WTC11 (cell line): ENCODE data around the gene SNX24. TPM values are rescaled to one million over a fixed set of nuclear protein-coding genes. Genes with fewer than 3 reads are reported as not detected.

Experiments
- ATAC-seq: fragments of 200-7000 bp; cut with Tn5 transposase; 2 replicates; pipeline ENCODE4 v1.10.0; 2021; ENCODE audit warnings: mild to moderate bottlenecking, moderate library complexity
- CTCF ChIA-PET: fragments of 300-600 bp; sonication (Branson Sonifier 250); formaldehyde crosslinking; loops from one replicate; lab custom pipeline; 2021; ENCODE audit warnings: antibody characterized with exemption; lab: Charles Lee
- POLR2A ChIA-PET: fragments of 350-600 bp; sonication (Branson Sonifier 250); formaldehyde crosslinking; loops from one replicate; lab custom pipeline; 2021; ENCODE audit warnings: antibody characterized with exemption; lab: Charles Lee
- DNase-seq: peaks from one replicate; pipeline ENCODE4 v3.0.0; 2021; ENCODE audit warnings: low spot score
- H3K27ac Mint-ChIP-seq: 2 replicates; pipeline ENCODE4 v1.8.0; 2021; ENCODE audit warnings: mixed read lengths
- H3K27me3 Mint-ChIP-seq: 2 replicates; pipeline ENCODE4 v1.8.0; 2021; ENCODE audit warnings: low read depth, mild to moderate bottlenecking, moderate library complexity, mixed read lengths
- H3K36me3 Mint-ChIP-seq: 2 replicates; pipeline ENCODE4 v1.8.0; 2021; ENCODE audit warnings: mixed read lengths
- H3K4me1 Mint-ChIP-seq: 2 replicates; pipeline ENCODE4 v1.8.0; 2022; ENCODE audit warnings: mixed read lengths
- H3K4me3 Mint-ChIP-seq: 2 replicates; pipeline ENCODE4 v1.8.0; 2021; ENCODE audit warnings: mild to moderate bottlenecking, moderate library complexity, mixed read lengths
- H3K9me3 Mint-ChIP-seq: 2 replicates; pipeline ENCODE4 v1.8.0; 2021; ENCODE audit warnings: mixed read lengths
- ELF4 ChIP-seq: sonication (generic); formaldehyde crosslinking; IDR thresholded peaks from 2 replicates; pipeline ENCODE4 v1.8.1; 2022; ENCODE audit warnings: low read depth, mild to moderate bottlenecking, moderate library complexity, missing genetic modification reagents
- EMX1 ChIP-seq: fragments of 250-450 bp; sonication (Bioruptor Pico); IDR thresholded peaks from 2 replicates; pipeline ENCODE4 v1.8.0; 2021; ENCODE audit warnings: mild to moderate bottlenecking
- FOXJ3 ChIP-seq: sonication (generic); formaldehyde crosslinking; IDR thresholded peaks from 2 replicates; pipeline ENCODE4 v1.9.0; 2021; ENCODE audit warnings: missing genetic modification reagents, mild to moderate bottlenecking, borderline replicate concordance
- HMGA2 ChIP-seq: fragments of 250-450 bp; sonication (Bioruptor Pico); IDR thresholded peaks from 2 replicates; pipeline ENCODE4 v1.4.0; 2021; ENCODE audit warnings: mild to moderate bottlenecking, moderate library complexity
- KAT7 ChIP-seq: sonication (generic); formaldehyde crosslinking; IDR thresholded peaks from 2 replicates; pipeline ENCODE4 v1.8.1; 2023; ENCODE audit warnings: missing genetic modification reagents, mild to moderate bottlenecking, borderline replicate concordance
- MXD4 ChIP-seq: fragments of 250-450 bp; sonication (Bioruptor Pico); IDR thresholded peaks from 2 replicates; pipeline ENCODE4 v1.8.0; 2021; ENCODE audit warnings: mild to moderate bottlenecking, moderate library complexity, borderline replicate concordance
- NFE2L1 ChIP-seq: sonication (generic); formaldehyde crosslinking; IDR thresholded peaks from 2 replicates; pipeline ENCODE4 v1.8.1; 2023; ENCODE audit warnings: missing genetic modification reagents
- NFYB ChIP-seq: sonication (generic); formaldehyde crosslinking; conservative IDR thresholded peaks from 2 replicates; pipeline ENCODE4 v1.8.0; 2022; ENCODE audit warnings: low read depth, missing genetic modification reagents
- NR1H2 ChIP-seq: sonication (generic); formaldehyde crosslinking; IDR thresholded peaks from 2 replicates; pipeline ENCODE4 v1.9.0; 2021; ENCODE audit warnings: mild to moderate bottlenecking, moderate library complexity, missing genetic modification reagents
- NR3C1 ChIP-seq: sonication (generic); formaldehyde crosslinking; conservative IDR thresholded peaks from 2 replicates; pipeline ENCODE4 v1.8.1; 2023; ENCODE audit warnings: low read depth, mild to moderate bottlenecking, missing genetic modification reagents
- PRRX2 ChIP-seq: fragments of 250-450 bp; sonication (Bioruptor Pico); IDR thresholded peaks from 2 replicates; pipeline ENCODE4 v1.8.0; 2021; ENCODE audit warnings: mild to moderate bottlenecking
- SP1 ChIP-seq: sonication (generic); formaldehyde crosslinking; conservative IDR thresholded peaks from 2 replicates; pipeline ENCODE4 v1.8.1; 2022; ENCODE audit warnings: missing genetic modification reagents
- TP53 ChIP-seq: sonication (generic); formaldehyde crosslinking; IDR thresholded peaks from 2 replicates; pipeline ENCODE4 v1.8.1; 2023; ENCODE audit warnings: mild to moderate bottlenecking, missing genetic modification reagents
- ZNF121 ChIP-seq: sonication (generic); formaldehyde crosslinking; IDR thresholded peaks from 2 replicates; pipeline ENCODE4 v1.8.0; 2023; ENCODE audit warnings: missing genetic modification reagents
- ZNF416 ChIP-seq: fragments of 250-450 bp; sonication (Bioruptor Pico); IDR thresholded peaks from 2 replicates; pipeline ENCODE4 v1.9.0; 2021; ENCODE audit warnings: mild to moderate bottlenecking, inconsistent platforms
- total RNA-seq: library from RNA; stranded (reverse); gene quantifications from 3 replicates; pipeline ENCODE4 v1.2.3, GENCODE V29; 2021
- TF ChIP-seq, protein P1 (sequence below): fragments of 250-450 bp; sonication (Bioruptor Pico); IDR thresholded peaks from 2 replicates; pipeline ENCODE4 v1.9.0; 2021; ENCODE audit warnings: moderate library complexity, mild to moderate bottlenecking, inconsistent platforms, borderline replicate concordance
- TF ChIP-seq, protein P2 (sequence below): fragments of 250-450 bp; sonication (Bioruptor Pico); IDR thresholded peaks from 2 replicates; pipeline ENCODE4 v2.1.2; 2022; ENCODE audit warnings: mild to moderate bottlenecking, moderate library complexity
- TF ChIP-seq, protein P3 (sequence below): sonication (generic); formaldehyde crosslinking; IDR thresholded peaks from 2 replicates; pipeline ENCODE4 v1.8.1; 2022; ENCODE audit warnings: low read depth, missing genetic modification reagents, borderline replicate concordance
- TF ChIP-seq, protein P4 (sequence below): sonication (generic); formaldehyde crosslinking; IDR thresholded peaks from 2 replicates; pipeline ENCODE4 v1.8.1; 2022; ENCODE audit warnings: mild to moderate bottlenecking, moderate library complexity, missing genetic modification reagents
- TF ChIP-seq, protein P5 (sequence below): sonication (generic); formaldehyde crosslinking; IDR thresholded peaks from 2 replicates; pipeline ENCODE4 v1.8.1; 2023; ENCODE audit warnings: mild to moderate bottlenecking, missing genetic modification reagents
- TF ChIP-seq, protein P6 (sequence below): fragments of 250-450 bp; sonication (Bioruptor Pico); IDR thresholded peaks from 2 replicates; pipeline ENCODE4 v1.9.0; 2021; ENCODE audit warnings: mild to moderate bottlenecking
- TF ChIP-seq, protein P7 (sequence below): sonication (generic); formaldehyde crosslinking; IDR thresholded peaks from 2 replicates; pipeline ENCODE4 v1.8.0; 2022; ENCODE audit warnings: missing genetic modification reagents

SNX24 gene
- total RNA-seq, 1 experiment from 2014 or later = 15.5 TPM

DNA sequence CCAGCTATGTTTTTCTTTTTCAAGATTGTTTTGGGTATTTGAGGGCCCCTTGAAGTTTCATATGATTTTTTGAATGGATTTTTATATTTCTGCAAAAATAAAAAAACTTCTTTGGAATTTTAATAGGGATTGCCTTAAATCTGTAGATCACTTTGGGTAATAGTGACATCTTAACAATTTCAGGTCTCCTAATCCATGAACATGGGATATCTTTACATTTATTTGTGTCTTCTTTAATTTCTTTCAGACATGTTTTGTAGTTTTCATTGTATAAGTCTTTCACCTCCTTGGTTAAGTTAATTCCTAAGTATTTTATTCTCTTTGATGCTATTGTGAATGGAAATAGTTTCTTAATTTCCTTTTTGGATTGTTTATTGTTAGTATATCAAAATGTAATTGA lies 112.0 kb downstream of the SNX24 start:
- no peak for TF ChIP-seq ZNF416 (CRISPR knock-in tag)
- TF ChIP-seq, protein P1, sequence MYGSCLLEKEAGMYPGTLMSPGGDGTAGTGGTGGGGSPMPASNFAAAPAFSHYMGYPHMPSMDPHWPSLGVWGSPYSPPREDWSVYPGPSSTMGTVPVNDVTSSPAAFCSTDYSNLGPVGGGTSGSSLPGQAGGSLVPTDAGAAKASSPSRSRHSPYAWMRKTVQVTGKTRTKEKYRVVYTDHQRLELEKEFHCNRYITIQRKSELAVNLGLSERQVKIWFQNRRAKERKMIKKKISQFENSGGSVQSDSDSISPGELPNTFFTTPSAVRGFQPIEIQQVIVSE (CRISPR knock-in tag) = no peak
- TF ChIP-seq TP53 = no peak
- TF ChIP-seq, protein P2, sequence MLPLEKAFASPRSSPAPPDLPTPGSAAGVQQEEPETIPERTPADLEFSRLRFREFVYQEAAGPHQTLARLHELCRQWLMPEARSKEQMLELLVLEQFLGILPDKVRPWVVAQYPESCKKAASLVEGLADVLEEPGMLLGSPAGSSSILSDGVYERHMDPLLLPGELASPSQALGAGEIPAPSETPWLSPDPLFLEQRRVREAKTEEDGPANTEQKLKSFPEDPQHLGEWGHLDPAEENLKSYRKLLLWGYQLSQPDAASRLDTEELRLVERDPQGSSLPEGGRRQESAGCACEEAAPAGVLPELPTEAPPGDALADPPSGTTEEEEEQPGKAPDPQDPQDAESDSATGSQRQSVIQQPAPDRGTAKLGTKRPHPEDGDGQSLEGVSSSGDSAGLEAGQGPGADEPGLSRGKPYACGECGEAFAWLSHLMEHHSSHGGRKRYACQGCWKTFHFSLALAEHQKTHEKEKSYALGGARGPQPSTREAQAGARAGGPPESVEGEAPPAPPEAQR (CRISPR knock-in tag) = no peak
- TF ChIP-seq, protein P3, sequence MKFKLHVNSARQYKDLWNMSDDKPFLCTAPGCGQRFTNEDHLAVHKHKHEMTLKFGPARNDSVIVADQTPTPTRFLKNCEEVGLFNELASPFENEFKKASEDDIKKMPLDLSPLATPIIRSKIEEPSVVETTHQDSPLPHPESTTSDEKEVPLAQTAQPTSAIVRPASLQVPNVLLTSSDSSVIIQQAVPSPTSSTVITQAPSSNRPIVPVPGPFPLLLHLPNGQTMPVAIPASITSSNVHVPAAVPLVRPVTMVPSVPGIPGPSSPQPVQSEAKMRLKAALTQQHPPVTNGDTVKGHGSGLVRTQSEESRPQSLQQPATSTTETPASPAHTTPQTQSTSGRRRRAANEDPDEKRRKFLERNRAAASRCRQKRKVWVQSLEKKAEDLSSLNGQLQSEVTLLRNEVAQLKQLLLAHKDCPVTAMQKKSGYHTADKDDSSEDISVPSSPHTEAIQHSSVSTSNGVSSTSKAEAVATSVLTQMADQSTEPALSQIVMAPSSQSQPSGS (CRISPR knock-in tag) = no peak
- no peak for TF ChIP-seq FOXJ3 (CRISPR knock-in tag)
- TF ChIP-seq ZNF121 (CRISPR knock-in tag) = no peak
- no peak for TF ChIP-seq NFYB (CRISPR knock-in tag)
- TF ChIP-seq NR1H2 = no peak
- no peak for TF ChIP-seq NR3C1
- TF ChIP-seq MXD4 (CRISPR knock-in tag) = no peak
- TF ChIP-seq PRRX2 = no peak
- TF ChIP-seq NFE2L1 (CRISPR knock-in tag) = no peak
- no peak for TF ChIP-seq KAT7
- TF ChIP-seq, protein P4, sequence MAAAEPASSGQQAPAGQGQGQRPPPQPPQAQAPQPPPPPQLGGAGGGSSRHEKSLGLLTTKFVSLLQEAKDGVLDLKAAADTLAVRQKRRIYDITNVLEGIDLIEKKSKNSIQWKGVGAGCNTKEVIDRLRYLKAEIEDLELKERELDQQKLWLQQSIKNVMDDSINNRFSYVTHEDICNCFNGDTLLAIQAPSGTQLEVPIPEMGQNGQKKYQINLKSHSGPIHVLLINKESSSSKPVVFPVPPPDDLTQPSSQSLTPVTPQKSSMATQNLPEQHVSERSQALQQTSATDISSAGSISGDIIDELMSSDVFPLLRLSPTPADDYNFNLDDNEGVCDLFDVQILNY (CRISPR knock-in tag) = no peak
- no peak for TF ChIP-seq SP1 (CRISPR knock-in tag)
- TF ChIP-seq HMGA2 = no peak
- Mint-ChIP-seq H3K36me3 (peaks cover 6% of the 10 kb centered on the region; the same call in 1 of the 2 replicates), H3K27ac (no peak overlapping the region), H3K4me3 (no peak overlapping the region), H3K4me1 (peaks cover 15% of the 10 kb centered on the region), H3K27me3 (no peaks in the 10 kb centered on the region), H3K9me3 (peaks cover 12% of the 10 kb centered on the region)
- ATAC-seq (no peak), DNase-seq (no peak)
- ChIA-PET POLR2A (no interaction called here), CTCF (no interaction called here)

DNA sequence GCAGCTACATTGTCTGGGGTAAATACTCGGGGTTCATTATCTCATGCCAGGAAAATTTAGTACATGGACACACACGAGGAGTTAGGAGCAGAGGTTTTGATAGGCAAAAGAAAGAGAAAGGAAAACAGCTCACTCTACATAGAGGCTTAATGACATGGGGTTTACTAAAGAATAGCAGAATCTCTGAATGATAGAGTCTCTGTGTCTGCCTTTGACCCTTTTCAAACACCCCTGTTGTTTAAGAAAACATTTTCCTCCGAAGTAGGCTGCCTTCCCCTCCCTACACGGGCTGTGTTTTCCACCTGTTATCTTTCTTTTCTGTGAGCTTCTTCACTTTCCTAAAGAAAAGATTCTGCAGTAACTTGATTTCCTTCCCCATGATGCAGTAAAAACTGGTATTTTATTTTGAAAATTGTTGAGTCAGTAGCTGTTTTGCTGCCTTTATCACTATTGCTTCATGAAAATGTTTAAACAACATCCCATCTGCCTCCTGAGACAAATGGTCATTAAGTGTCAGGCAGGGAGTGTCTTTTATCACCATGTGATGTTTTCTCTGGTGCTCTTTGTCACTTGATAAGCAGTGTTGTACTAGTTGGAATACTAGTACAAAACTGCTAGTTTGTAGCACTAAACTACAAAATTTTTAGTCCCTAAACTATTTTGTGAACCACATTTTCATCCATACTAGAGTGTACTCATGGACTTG lies 114.5 kb downstream of the SNX24 start:
- POLR2A ChIA-PET = no interaction called here
- Mint-ChIP-seq H3K27ac (peak overlapping the region; percentile 36; the same call in 1 of the 2 replicates), H3K4me1 (peaks cover 15% of the 10 kb centered on the region), H3K36me3 (peaks cover 6% of the 10 kb centered on the region; the same call in 1 of the 2 replicates), H3K4me3 (no peak overlapping the region), H3K27me3 (no peaks in the 10 kb centered on the region), H3K9me3 (peaks cover 12% of the 10 kb centered on the region)
- CTCF ChIA-PET = no interaction called here
- peak; percentile 51 for ATAC-seq
- DNase-seq = no peak
- no peak for TF ChIP-seq ELF4 (CRISPR knock-in tag)
- TF ChIP-seq ZNF121 (CRISPR knock-in tag) = no peak
- TF ChIP-seq, protein P5, sequence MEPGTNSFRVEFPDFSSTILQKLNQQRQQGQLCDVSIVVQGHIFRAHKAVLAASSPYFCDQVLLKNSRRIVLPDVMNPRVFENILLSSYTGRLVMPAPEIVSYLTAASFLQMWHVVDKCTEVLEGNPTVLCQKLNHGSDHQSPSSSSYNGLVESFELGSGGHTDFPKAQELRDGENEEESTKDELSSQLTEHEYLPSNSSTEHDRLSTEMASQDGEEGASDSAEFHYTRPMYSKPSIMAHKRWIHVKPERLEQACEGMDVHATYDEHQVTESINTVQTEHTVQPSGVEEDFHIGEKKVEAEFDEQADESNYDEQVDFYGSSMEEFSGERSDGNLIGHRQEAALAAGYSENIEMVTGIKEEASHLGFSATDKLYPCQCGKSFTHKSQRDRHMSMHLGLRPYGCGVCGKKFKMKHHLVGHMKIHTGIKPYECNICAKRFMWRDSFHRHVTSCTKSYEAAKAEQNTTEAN (CRISPR knock-in tag) = no peak
- TF ChIP-seq, protein P6, sequence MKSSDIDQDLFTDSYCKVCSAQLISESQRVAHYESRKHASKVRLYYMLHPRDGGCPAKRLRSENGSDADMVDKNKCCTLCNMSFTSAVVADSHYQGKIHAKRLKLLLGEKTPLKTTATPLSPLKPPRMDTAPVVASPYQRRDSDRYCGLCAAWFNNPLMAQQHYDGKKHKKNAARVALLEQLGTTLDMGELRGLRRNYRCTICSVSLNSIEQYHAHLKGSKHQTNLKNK = no peak
- TF ChIP-seq, protein P7, sequence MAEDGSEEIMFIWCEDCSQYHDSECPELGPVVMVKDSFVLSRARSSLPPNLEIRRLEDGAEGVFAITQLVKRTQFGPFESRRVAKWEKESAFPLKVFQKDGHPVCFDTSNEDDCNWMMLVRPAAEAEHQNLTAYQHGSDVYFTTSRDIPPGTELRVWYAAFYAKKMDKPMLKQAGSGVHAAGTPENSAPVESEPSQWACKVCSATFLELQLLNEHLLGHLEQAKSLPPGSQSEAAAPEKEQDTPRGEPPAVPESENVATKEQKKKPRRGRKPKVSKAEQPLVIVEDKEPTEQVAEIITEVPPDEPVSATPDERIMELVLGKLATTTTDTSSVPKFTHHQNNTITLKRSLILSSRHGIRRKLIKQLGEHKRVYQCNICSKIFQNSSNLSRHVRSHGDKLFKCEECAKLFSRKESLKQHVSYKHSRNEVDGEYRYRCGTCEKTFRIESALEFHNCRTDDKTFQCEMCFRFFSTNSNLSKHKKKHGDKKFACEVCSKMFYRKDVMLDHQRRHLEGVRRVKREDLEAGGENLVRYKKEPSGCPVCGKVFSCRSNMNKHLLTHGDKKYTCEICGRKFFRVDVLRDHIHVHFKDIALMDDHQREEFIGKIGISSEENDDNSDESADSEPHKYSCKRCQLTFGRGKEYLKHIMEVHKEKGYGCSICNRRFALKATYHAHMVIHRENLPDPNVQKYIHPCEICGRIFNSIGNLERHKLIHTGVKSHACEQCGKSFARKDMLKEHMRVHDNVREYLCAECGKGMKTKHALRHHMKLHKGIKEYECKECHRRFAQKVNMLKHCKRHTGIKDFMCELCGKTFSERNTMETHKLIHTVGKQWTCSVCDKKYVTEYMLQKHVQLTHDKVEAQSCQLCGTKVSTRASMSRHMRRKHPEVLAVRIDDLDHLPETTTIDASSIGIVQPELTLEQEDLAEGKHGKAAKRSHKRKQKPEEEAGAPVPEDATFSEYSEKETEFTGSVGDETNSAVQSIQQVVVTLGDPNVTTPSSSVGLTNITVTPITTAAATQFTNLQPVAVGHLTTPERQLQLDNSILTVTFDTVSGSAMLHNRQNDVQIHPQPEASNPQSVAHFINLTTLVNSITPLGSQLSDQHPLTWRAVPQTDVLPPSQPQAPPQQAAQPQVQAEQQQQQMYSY = no peak
- no peak for TF ChIP-seq KAT7
- no peak for TF ChIP-seq EMX1
